Middle frontal gyrus (tissue), 1 donor: Measurements from ENCODE around the gene NOL8.

Experiments
- DNase-seq: peaks from one replicate; pipeline ENCODE4 v3.0.0-alpha.2; 2015; ENCODE audit warnings: low spot score; ENCODE audit errors: extremely low spot score

Gene NOL8

GRCh38 chr9:92312887-92313623 lies 12.1 kb downstream of the NOL8 start:
- DNase-seq = no peak

- no peak for DNase-seq
Observed at GRCh38 chr9:92310562-92310961, 14.6 kb downstream of the NOL8 start.

GRCh38 chr9:92308893-92309292 lies 16.3 kb downstream of the NOL8 start:
- no peak for DNase-seq

GRCh38 chr9:92300936-92301335 lies 24.2 kb downstream of the NOL8 start:
- no peak for DNase-seq

GRCh38 chr9:92299116-92299515 lies 26.0 kb downstream of the NOL8 start:
- DNase-seq = no peak

GRCh38 chr9:92298036-92298435 lies 27.1 kb downstream of the NOL8 start:
- no peak for DNase-seq

GRCh38 chr9:92297611-92298010 lies 27.5 kb downstream of the NOL8 start:
- DNase-seq = no peak

GRCh38 chr9:92295827-92296258 lies 29.3 kb downstream of the NOL8 start:
- DNase-seq = no peak

GRCh38 chr9:92295240-92295790 lies 29.8 kb downstream of the NOL8 start:
- DNase-seq = no peak

GRCh38 chr9:92294297-92294676 lies 30.9 kb downstream of the NOL8 start:
- DNase-seq = no peak

GRCh38 chr9:92293452-92294296 lies 31.5 kb downstream of the NOL8 start, which contains the start of gene IARS1:
IARS1 (minus strand) TSS chr9:92293697; CDS start chr9:92289419, 4,278 bp downstream.
- peak; percentile 96 for DNase-seq

- DNase-seq = no peak
Observed at GRCh38 chr9:92293075-92293354, 32.1 kb downstream of the NOL8 start.

GRCh38 chr9:92292338-92293074 lies 32.6 kb downstream of the NOL8 start:
- no peak for DNase-seq

- no peak for DNase-seq
Observed at GRCh38 chr9:92291577-92291976, 33.6 kb downstream of the NOL8 start.

GRCh38 chr9:92290785-92291429 lies 34.2 kb downstream of the NOL8 start:
- no peak for DNase-seq

- no peak for DNase-seq
Observed at GRCh38 chr9:92289708-92290390, 35.3 kb downstream of the NOL8 start.

GRCh38 chr9:92279302-92279701 lies 45.8 kb downstream of the NOL8 start:
- DNase-seq = no peak

- no peak for DNase-seq
Observed at GRCh38 chr9:92278110-92278509, 47.0 kb downstream of the NOL8 start.

- no peak for DNase-seq
Observed at GRCh38 chr9:92276331-92277032, 48.7 kb downstream of the NOL8 start.

GRCh38 chr9:92275541-92275940 lies 49.6 kb downstream of the NOL8 start:
- DNase-seq = no peak
